B cell (primary cell): Measurements from ENCODE around the gene KRT5. TPM values are rescaled to one million over a fixed set of nuclear protein-coding genes. Genes with fewer than 3 reads are reported as not detected.

Source experiments
- ATAC-seq: fragments of 200-7000 bp; cut with Tn5 transposase; one replicate; pipeline ENCODE4 v1.10.0; 2021; ENCODE audit warnings: low read depth, mild to moderate bottlenecking, moderate number of reproducible peaks, moderate library complexity
- CTCF ChIA-PET: fragments of 350-600 bp; sonication (Branson Sonifier 250); formaldehyde crosslinking; loops from one replicate; lab custom pipeline; 2021; ENCODE audit warnings: antibody characterized with exemption, inconsistent platforms; lab: Charles Lee
- POLR2A ChIA-PET: fragments of 350-600 bp; sonication (Branson Sonifier 250); formaldehyde crosslinking; loops from one replicate; lab custom pipeline; 2021; ENCODE audit warnings: antibody characterized with exemption; lab: Charles Lee
- DNase-seq: peaks from one replicate; pipeline ENCODE4 v3.0.0; 2013
- H2AFZ ChIP-seq: 2 replicates; pipeline ENCODE4 v1.6.1; 2012; ENCODE audit warnings: mild to moderate bottlenecking, low read depth, low read length; ENCODE audit not compliant: insufficient read depth, poor library complexity, severe bottlenecking
- H3K27ac ChIP-seq, 2 donors: 1 replicate in 1 of 2; 2 replicates in 1 of 2; pipeline ENCODE4 v1.5.1; 2012 to 2013; ENCODE audit warnings: low read length in 2 of 2, mild to moderate bottlenecking in 2 of 2, moderate library complexity in 1 of 2
- H3K27me3 ChIP-seq, 4 experiments: fragments of 200-600 bp in 1 of 4; sonication (generic) in 1 of 4; replicated peaks in 1 of 4; 1 replicate in 2 of 4; 2 replicates in 2 of 4; pipeline versions ENCODE4 v1.6.1 to v1.7.0; 2013 to 2016; ENCODE audit warnings: low read length in 3 of 4, mild to moderate bottlenecking in 2 of 4, mixed read lengths in 1 of 4, moderate library complexity in 1 of 4; ENCODE audit not compliant: insufficient read depth in 4 of 4, control insufficient read depth in 3 of 4; ENCODE audit errors: control extremely low read depth in 1 of 4
- H3K36me3 ChIP-seq, 2 experiments: replicated peaks in 1 of 2; 1 replicate in 1 of 2; 2 replicates in 1 of 2; pipeline versions ENCODE4 v1.6.1 to v1.7.1; 2013; ENCODE audit warnings: low read length in 1 of 2; ENCODE audit not compliant: insufficient read depth in 2 of 2, control insufficient read depth in 1 of 2; ENCODE audit errors: control extremely low read depth in 1 of 2, extremely low read depth in 1 of 2
- H3K4me1 ChIP-seq, 2 donors: fragments of 200-600 bp in 1 of 2; sonication (generic) in 1 of 2; 1 replicate in 1 of 2; 2 replicates in 1 of 2; pipeline versions ENCODE4 v1.5.1 to v1.6.1; 2013 to 2017; ENCODE audit warnings: low read length in 2 of 2; ENCODE audit not compliant: control insufficient read depth in 2 of 2, insufficient read depth in 2 of 2
- H3K4me2 ChIP-seq: replicated peaks from 2 replicates; pipeline ENCODE3; 2012; ENCODE audit warnings: mild to moderate bottlenecking, low read depth, low read length; ENCODE audit not compliant: poor library complexity, severe bottlenecking
- H3K4me3 ChIP-seq, 5 experiments: fragments of 200-600 bp in 1 of 5; sonication (generic) in 1 of 5; 1 replicate in 3 of 5; 2 replicates in 2 of 5; pipeline versions ENCODE4 v1.5.1 to v1.7.0; 2011 to 2016; ENCODE audit warnings: low read length in 4 of 5, mild to moderate bottlenecking in 4 of 5, low read depth in 2 of 5, control low read depth in 1 of 5, moderate library complexity in 1 of 5; ENCODE audit not compliant: insufficient read depth in 1 of 5; ENCODE audit errors: control extremely low read depth in 1 of 5, extremely low read depth in 1 of 5
- H3K79me2 ChIP-seq: fragments of 200-600 bp; sonication (generic); one replicate; pipeline ENCODE4 v1.6.0; 2016; ENCODE audit warnings: low read length; ENCODE audit not compliant: control insufficient read depth, insufficient read depth
- H3K9ac ChIP-seq: fragments of 200-600 bp; sonication (generic); 2 replicates; pipeline ENCODE4 v1.6.1; 2017; ENCODE audit warnings: mild to moderate bottlenecking, low read length, moderate library complexity
- H3K9me3 ChIP-seq, 3 donors: one replicate each; pipeline versions ENCODE4 v1.6.1 to v1.7.1; 2013; ENCODE audit warnings: low read length in 2 of 3; ENCODE audit not compliant: control insufficient read depth in 2 of 3, insufficient read depth in 1 of 3; ENCODE audit errors: control extremely low read depth in 1 of 3
- H4K20me1 ChIP-seq: 2 replicates; pipeline ENCODE4 v1.6.0; 2012; ENCODE audit warnings: mild to moderate bottlenecking, low read length; ENCODE audit not compliant: insufficient read depth, control insufficient read depth, poor library complexity, severe bottlenecking
- H3K27ac Mint-ChIP-seq: one replicate; pipeline ENCODE4 v1.8.0; 2021; ENCODE audit warnings: mixed read lengths
- H3K27me3 Mint-ChIP-seq: one replicate; pipeline ENCODE4 v1.8.0; 2021; ENCODE audit warnings: mixed read lengths
- H3K4me1 Mint-ChIP-seq: one replicate; pipeline ENCODE4 v1.8.0; 2021; ENCODE audit warnings: mixed read lengths
- H3K4me3 Mint-ChIP-seq: one replicate; pipeline ENCODE4 v1.8.0; 2021; ENCODE audit warnings: mixed read lengths
- H3K9me3 Mint-ChIP-seq: one replicate; pipeline ENCODE4 v1.8.0; 2022; ENCODE audit warnings: mixed read lengths; ENCODE audit not compliant: insufficient read depth
- EZH2 ChIP-seq: IDR thresholded peaks from 2 replicates; pipeline ENCODE4 v1.6.1; 2012; ENCODE audit warnings: borderline replicate concordance, low read depth, mild to moderate bottlenecking, moderate library complexity, low read length; ENCODE audit not compliant: insufficient read depth, poor library complexity, severe bottlenecking
- WGBS: methylation state at CpG from one replicate; pipeline ENCODE4 v1.1.5; 2013; ENCODE audit warnings: missing lambda C conversion rate; ENCODE audit not compliant: insufficient coverage; 5-methylcytosine and 5-hydroxymethylcytosine counted together
- intact Hi-C: fragments of 100-400 bp; cut with micrococcal nuclease; formaldehyde crosslinking; loops from one replicate; pipeline ENCODE4 v1.10.0; 2022
- polyA plus RNA-seq: library from polyadenylated mRNA; depleted of rRNA; stranded (reverse); fragments of >200 nt; gene quantifications from 2 replicates; pipeline ENCODE4 v1.2.3, GENCODE V29; 2012
- total RNA-seq, 2 donors: library from RNA; stranded (reverse); fragments of 120-200 nt in 1 of 2; gene quantifications; 1 replicate in 1 of 2; 2 replicates in 1 of 2; pipeline versions ENCODE4 v1.2.3 to v1.2.4, GENCODE V29; 2013 to 2022
- TF ChIP-seq, protein P1 (sequence below): fragments of 200-600 bp; IDR thresholded peaks from one replicate; pipeline ENCODE4 v1.8.0; 2022; ENCODE audit warnings: antibody characterized with exemption, mild to moderate bottlenecking

KRT5 gene
- total and polyA plus RNA-seq, 2 donors (not counting 1 experiment from before 2014, with no cell fraction given) = not detected

DNA sequence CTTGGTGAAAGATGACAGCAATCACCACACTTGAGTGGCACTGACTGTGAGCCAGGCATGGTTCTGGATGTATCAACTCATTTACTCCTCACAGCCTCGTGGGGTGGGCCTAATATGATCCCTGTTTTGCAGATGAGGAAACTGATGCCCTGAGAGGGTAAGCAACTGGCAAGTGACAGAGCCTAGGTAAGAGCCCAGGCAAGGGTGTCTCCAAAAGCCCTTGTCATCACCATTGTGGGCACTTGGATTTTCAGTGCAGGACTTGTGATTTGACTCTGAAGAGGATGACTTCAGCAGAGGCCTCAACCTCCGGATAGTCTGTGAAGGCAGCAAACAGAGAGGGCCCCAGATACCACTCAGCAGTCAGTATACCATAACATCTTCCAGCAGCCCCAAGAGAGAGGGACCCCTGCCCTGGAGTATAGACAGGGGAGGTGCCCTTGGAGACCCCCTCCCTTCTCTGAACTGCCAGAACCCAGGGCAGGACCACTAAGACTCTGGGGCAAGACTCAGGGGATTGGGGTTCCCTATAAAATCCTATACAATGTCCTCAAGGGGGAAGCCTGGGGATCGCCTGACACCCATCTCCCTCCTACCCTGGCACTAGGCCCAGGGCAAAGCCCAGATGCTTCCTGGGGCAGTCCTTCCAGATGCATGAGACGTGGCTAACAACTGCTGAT lies 7.1 kb upstream of the KRT5 start:
- Histone ChIP-seq H3K4me1 (no peaks in the 10 kb centered on the region), H4K20me1 (no peaks in the 10 kb centered on the region), H3K36me3 (no peaks in the 10 kb centered on the region), H3K27ac (no peak overlapping the region), H3K9ac (no peak overlapping the region), H3K9me3 (no peaks in the 10 kb centered on the region), H3K4me3 (no peak overlapping the region), H3K27me3 (no peaks in the 10 kb centered on the region), H3K4me2 (no peak overlapping the region), H3K79me2 (no peaks in the 10 kb centered on the region), H2AFZ (no peak overlapping the region)
- Mint-ChIP-seq H3K4me3 (no peak overlapping the region), H3K4me1 (no peaks in the 10 kb centered on the region), H3K9me3 (no peaks in the 10 kb centered on the region), H3K27ac (no peak overlapping the region), H3K27me3 (no peaks in the 10 kb centered on the region)
- ATAC-seq (no peak), DNase-seq (no peak)
- ChIA-PET CTCF (no interaction called here), POLR2A (no interaction called here)
- WGBS = 69% methylated on average over 4 of the region's 4 CpGs
- intact Hi-C loops = no loop called here
- no peak for TF ChIP-seq EZH2
- TF ChIP-seq, protein P1, sequence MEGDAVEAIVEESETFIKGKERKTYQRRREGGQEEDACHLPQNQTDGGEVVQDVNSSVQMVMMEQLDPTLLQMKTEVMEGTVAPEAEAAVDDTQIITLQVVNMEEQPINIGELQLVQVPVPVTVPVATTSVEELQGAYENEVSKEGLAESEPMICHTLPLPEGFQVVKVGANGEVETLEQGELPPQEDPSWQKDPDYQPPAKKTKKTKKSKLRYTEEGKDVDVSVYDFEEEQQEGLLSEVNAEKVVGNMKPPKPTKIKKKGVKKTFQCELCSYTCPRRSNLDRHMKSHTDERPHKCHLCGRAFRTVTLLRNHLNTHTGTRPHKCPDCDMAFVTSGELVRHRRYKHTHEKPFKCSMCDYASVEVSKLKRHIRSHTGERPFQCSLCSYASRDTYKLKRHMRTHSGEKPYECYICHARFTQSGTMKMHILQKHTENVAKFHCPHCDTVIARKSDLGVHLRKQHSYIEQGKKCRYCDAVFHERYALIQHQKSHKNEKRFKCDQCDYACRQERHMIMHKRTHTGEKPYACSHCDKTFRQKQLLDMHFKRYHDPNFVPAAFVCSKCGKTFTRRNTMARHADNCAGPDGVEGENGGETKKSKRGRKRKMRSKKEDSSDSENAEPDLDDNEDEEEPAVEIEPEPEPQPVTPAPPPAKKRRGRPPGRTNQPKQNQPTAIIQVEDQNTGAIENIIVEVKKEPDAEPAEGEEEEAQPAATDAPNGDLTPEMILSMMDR = no peak

DNA sequence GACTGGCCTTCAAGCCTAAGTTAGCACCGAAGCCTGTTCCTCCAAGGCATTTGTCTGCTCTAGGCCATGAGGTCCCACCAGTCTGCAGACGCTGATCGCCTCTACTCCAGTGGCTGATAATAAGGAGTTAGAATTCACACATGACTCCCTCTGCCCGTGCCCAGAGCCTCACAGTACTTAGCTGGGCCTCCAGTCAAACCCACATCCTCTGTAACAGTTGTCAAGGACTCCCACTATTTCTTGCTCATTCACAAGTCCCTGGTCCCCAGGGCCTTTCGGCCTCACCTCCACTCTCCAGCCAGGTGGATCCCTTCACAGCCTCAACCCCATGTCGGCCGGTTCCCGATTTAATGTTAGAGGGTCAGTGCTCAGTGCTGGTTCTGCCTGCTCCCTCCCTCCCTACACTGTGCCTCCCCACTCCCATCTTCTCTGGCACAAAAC lies 6.3 kb upstream of the KRT5 start:
- Histone ChIP-seq H2AFZ (no peak overlapping the region), H4K20me1 (no peaks in the 10 kb centered on the region), H3K9me3 (no peaks in the 10 kb centered on the region), H3K36me3 (no peaks in the 10 kb centered on the region), H3K4me2 (no peak overlapping the region), H3K4me1 (no peaks in the 10 kb centered on the region), H3K27ac (no peak overlapping the region), H3K79me2 (no peaks in the 10 kb centered on the region), H3K4me3 (no peak overlapping the region), H3K27me3 (no peaks in the 10 kb centered on the region), H3K9ac (no peak overlapping the region)
- no peaks in the 10 kb centered on the region for H3K9me3 Mint-ChIP-seq
- no peaks in the 10 kb centered on the region for H3K4me1 Mint-ChIP-seq
- no peaks in the 10 kb centered on the region for H3K27me3 Mint-ChIP-seq
- CTCF ChIA-PET = no interaction called here
- DNase-seq (no peak), ATAC-seq (no peak)
- POLR2A ChIA-PET = no interaction called here
- TF ChIP-seq EZH2 = no peak
- TF ChIP-seq, protein P1 = no peak
- WGBS = 77% methylated on average over 6 of the region's 8 CpGs
- H3K27ac Mint-ChIP-seq = no peak overlapping the region
- no peak overlapping the region for H3K4me3 Mint-ChIP-seq
- intact Hi-C loops = no loop called here
